IMR-90 (cell line): ENCODE results near the gene NUTM1. TPM values are rescaled to one million over a fixed set of nuclear protein-coding genes. Genes with fewer than 3 reads are reported as not detected.

Experiments used
- ATAC-seq: fragments of 200-7000 bp; cut with Tn5 transposase; 2 replicates; pipeline ENCODE4 v1.9.1; 2020; ENCODE audit warnings: low read depth, mild to moderate bottlenecking, moderate library complexity
- BruUV-seq: library from RNA; stranded (reverse); fragments of 400-500 nt; replicated peaks from 2 replicates; lab custom pipeline; 2021; lab: Mats Ljungman, UMichigan
- CTCF ChIA-PET: fragments of 300-600 bp; formaldehyde crosslinking; extraction: SDS; loops from one replicate; lab custom pipeline; 2021; ENCODE audit warnings: antibody characterized with exemption; lab: Yijun Ruan, JAX
- POLR2A ChIA-PET: fragments of 300-600 bp; sonication (Branson Sonifier 250); formaldehyde crosslinking; loops from one replicate; lab custom pipeline; 2022; ENCODE audit warnings: antibody characterized with exemption; ENCODE audit not compliant: unreplicated experiment; lab: Charles Lee
- DNase-seq: peaks from one replicate; pipeline ENCODE4 v3.0.0; 2013
- H2AFZ ChIP-seq: replicated peaks from 2 replicates; pipeline ENCODE3; 2013; ENCODE audit warnings: low read length, mild to moderate bottlenecking; ENCODE audit not compliant: poor library complexity
- H2AK5ac ChIP-seq: 2 replicates; pipeline ENCODE4 v1.6.1; 2013; ENCODE audit warnings: low read depth, low read length, inconsistent platforms
- H2AK9ac ChIP-seq: replicated peaks from 2 replicates; pipeline ENCODE3; 2013; ENCODE audit warnings: mild to moderate bottlenecking, low read depth, low read length, moderate library complexity; ENCODE audit not compliant: poor library complexity
- H2BK120ac ChIP-seq: 2 replicates; pipeline ENCODE4 v1.6.1; 2013; ENCODE audit warnings: low read depth, low read length, inconsistent platforms
- H2BK15ac ChIP-seq: 3 replicates; pipeline ENCODE4 v1.6.1; 2013; ENCODE audit warnings: low read depth, low read length, inconsistent platforms
- H2BK20ac ChIP-seq: 2 replicates; pipeline ENCODE4 v1.6.1; 2013; ENCODE audit warnings: low read depth, mild to moderate bottlenecking, inconsistent platforms, low read length, moderate library complexity
- H2BK5ac ChIP-seq: 2 replicates; pipeline ENCODE4 v1.6.1; 2013; ENCODE audit warnings: mild to moderate bottlenecking, low read depth, low read length, inconsistent platforms; ENCODE audit not compliant: poor library complexity, severe bottlenecking
- H3K14ac ChIP-seq: replicated peaks from 2 replicates; pipeline ENCODE4 v1.6.1; 2013; ENCODE audit warnings: low read depth, low read length, inconsistent platforms
- H3K18ac ChIP-seq: 2 replicates; pipeline ENCODE4 v1.6.1; 2013; ENCODE audit warnings: low read depth, low read length, control low read depth
- H3K23ac ChIP-seq: 2 replicates; pipeline ENCODE4 v1.6.1; 2013; ENCODE audit warnings: low read depth, low read length, inconsistent platforms
- H3K27ac ChIP-seq: 2 replicates; pipeline ENCODE4 v1.5.1; 2013; ENCODE audit warnings: mild to moderate bottlenecking, control low read depth, low read length; ENCODE audit not compliant: insufficient read depth
- H3K27me3 ChIP-seq: 2 replicates; pipeline ENCODE4 v1.6.1; 2013; ENCODE audit warnings: low read length; ENCODE audit not compliant: control insufficient read depth, insufficient read depth
- H3K36me3 ChIP-seq: 2 replicates; pipeline ENCODE4 v1.6.1; 2013; ENCODE audit warnings: low read length, mixed read lengths; ENCODE audit not compliant: control insufficient read depth, insufficient read depth
- H3K4ac ChIP-seq: 2 replicates; pipeline ENCODE4 v1.6.1; 2013; ENCODE audit warnings: low read depth, low read length, inconsistent platforms
- H3K4me1 ChIP-seq: 2 replicates; pipeline ENCODE4 v1.6.1; 2013; ENCODE audit warnings: low read length, mixed read lengths; ENCODE audit not compliant: control insufficient read depth, insufficient read depth
- H3K4me2 ChIP-seq: 2 replicates; pipeline ENCODE4 v1.6.1; 2013; ENCODE audit warnings: low read depth, mild to moderate bottlenecking, control low read depth, low read length, moderate library complexity
- H3K4me3 ChIP-seq: 2 replicates; pipeline ENCODE4 v1.5.1; 2013; ENCODE audit warnings: low read depth, mild to moderate bottlenecking, control low read depth, low read length, moderate library complexity; ENCODE audit not compliant: insufficient read depth
- H3K56ac ChIP-seq: 2 replicates; pipeline ENCODE4 v1.6.1; 2013; ENCODE audit warnings: low read length, inconsistent platforms; ENCODE audit not compliant: insufficient read depth; ENCODE audit errors: extremely low read depth
- H3K79me1 ChIP-seq, 2 experiments: 2 replicates each; pipeline ENCODE4 v1.6.1; 2013; ENCODE audit warnings: low read length in 2 of 2, inconsistent platforms in 1 of 2, low read depth in 1 of 2
- H3K9ac ChIP-seq: 2 replicates; pipeline ENCODE4 v1.6.1; 2013; ENCODE audit warnings: low read depth, low read length, control low read depth
- H3K9me1 ChIP-seq: 2 replicates; pipeline ENCODE4 v1.6.1; 2013; ENCODE audit warnings: low read length, inconsistent platforms; ENCODE audit not compliant: insufficient read depth
- H3K9me3 ChIP-seq: 2 replicates; pipeline ENCODE4 v1.6.1; 2013; ENCODE audit warnings: low read length; ENCODE audit not compliant: control insufficient read depth, insufficient read depth
- H4K20me1 ChIP-seq: 2 replicates; pipeline ENCODE4 v1.6.1; 2013; ENCODE audit warnings: low read length, inconsistent platforms; ENCODE audit not compliant: insufficient read depth
- H4K5ac ChIP-seq: 2 replicates; pipeline ENCODE4 v1.6.1; 2013; ENCODE audit warnings: mild to moderate bottlenecking, low read depth, low read length, control low read depth
- H4K8ac ChIP-seq, 2 experiments: 2 replicates each; pipeline ENCODE4 v1.6.1; 2013; ENCODE audit warnings: low read depth in 2 of 2, low read length in 2 of 2, control low read depth in 1 of 2, inconsistent platforms in 1 of 2
- H4K91ac ChIP-seq: 2 replicates; pipeline ENCODE4 v1.6.1; 2013; ENCODE audit warnings: low read depth, low read length, inconsistent platforms; ENCODE audit not compliant: insufficient read depth
- BHLHE40 ChIP-seq: fragments of 150-350 bp; IDR thresholded peaks from 2 replicates; pipeline ENCODE4 v1.6.1; 2016; ENCODE audit warnings: mild to moderate bottlenecking, low read depth, low read length
- CHD1 ChIP-seq: IDR thresholded peaks from 2 replicates; pipeline ENCODE4 v1.6.1; 2012; ENCODE audit warnings: low read depth, low read length, improper control_type of control experiment
- FOS ChIP-seq: fragments of 150-350 bp; IDR thresholded peaks from 2 replicates; pipeline ENCODE4 v1.6.1; 2016; ENCODE audit warnings: low read depth, low read length
- MAFK ChIP-seq: IDR thresholded peaks from 2 replicates; pipeline ENCODE4 v1.6.1; 2012; ENCODE audit warnings: low read depth, low read length, improper control_type of control experiment
- MAZ ChIP-seq: IDR thresholded peaks from 2 replicates; pipeline ENCODE4 v1.6.1; 2012; ENCODE audit warnings: low read depth, mild to moderate bottlenecking, low read length, improper control_type of control experiment, moderate library complexity, borderline replicate concordance
- MXI1 ChIP-seq: IDR thresholded peaks from 2 replicates; pipeline ENCODE4 v1.6.1; 2012; ENCODE audit warnings: low read depth, mild to moderate bottlenecking, low read length, moderate library complexity, borderline replicate concordance
- NFE2L2 ChIP-seq: fragments of 150-350 bp; IDR thresholded peaks from 2 replicates; pipeline ENCODE4 v1.6.1; 2016; ENCODE audit warnings: low read depth, mild to moderate bottlenecking, low read length
- POLR2A ChIP-seq: IDR thresholded peaks from 2 replicates; pipeline ENCODE4 v1.6.1; 2012; ENCODE audit warnings: mild to moderate bottlenecking, low read depth, low read length
- RAD21 ChIP-seq: IDR thresholded peaks from 2 replicates; pipeline ENCODE4 v1.6.1; 2012; ENCODE audit warnings: low read length, improper control_type of control experiment
- RCOR1 ChIP-seq: IDR thresholded peaks from 2 replicates; pipeline ENCODE4 v1.6.1; 2012; ENCODE audit warnings: mild to moderate bottlenecking, low read length, improper control_type of control experiment; ENCODE audit not compliant: insufficient replicate concordance
- RFX5 ChIP-seq: IDR thresholded peaks from 2 replicates; pipeline ENCODE4 v1.8.0; 2012; ENCODE audit warnings: low read depth, mild to moderate bottlenecking, low read length, moderate library complexity
- SMC3 ChIP-seq: fragments of 150-350 bp; IDR thresholded peaks from 2 replicates; pipeline ENCODE4 v1.6.1; 2016; ENCODE audit warnings: low read depth, mild to moderate bottlenecking, antibody characterized with exemption, low read length, moderate library complexity
- whole genome bisulfite sequencing, 2 experiments: methylation state at CpG; one replicate each; pipeline versions ENCODE4 v1.1.5 to v1.1.7; 2013; ENCODE audit warnings: missing lambda C conversion rate in 2 of 2; ENCODE audit not compliant: insufficient read length in 1 of 2; ENCODE audit errors: extremely low coverage in 2 of 2; 5-methylcytosine and 5-hydroxymethylcytosine counted together
- dilution Hi-C: fragments of 300-500 bp; cut with HindIII; formaldehyde crosslinking; loops from one replicate; pipeline ENCODE4 v1.14.3; 2018; ENCODE audit warnings: low sequenced_read_pairs; ENCODE audit not compliant: unreplicated experiment
- in situ Hi-C: fragments of 300-500 bp; cut with MboI; formaldehyde crosslinking; loops from 3 replicates; pipeline ENCODE4 v1.14.3; 2019; ENCODE audit warnings: low sequenced_read_pairs, inconsistent platforms, mixed read lengths
- intact Hi-C: fragments of 100-400 bp; cut with micrococcal nuclease; formaldehyde crosslinking; loops from 2 replicates; pipeline ENCODE4 v1.10.0; 2022
- polyA plus RNA-seq, 3 experiments: library from polyadenylated mRNA; depleted of rRNA; stranded (reverse); fragments of >200 nt; gene quantifications; 2 replicates each; pipeline ENCODE4 v1.2.3, GENCODE V29; 2012; ENCODE audit warnings: low replicate concordance in 1 of 3
- total RNA-seq: library from RNA; depleted of rRNA; stranded (reverse); fragments of >200 nt; gene quantifications from 2 replicates; pipeline ENCODE4 v1.2.3, GENCODE V29; 2012
- TF ChIP-seq, protein P1 (sequence below): fragments of 150-350 bp; IDR thresholded peaks from 2 replicates; pipeline ENCODE4 v1.6.1; 2017; ENCODE audit warnings: mild to moderate bottlenecking, antibody characterized with exemption, low read length, low read depth
- TF ChIP-seq, protein P2 (sequence below): conservative IDR thresholded peaks from 2 replicates; pipeline ENCODE4 v1.5.1; 2012; ENCODE audit warnings: mild to moderate bottlenecking, low read depth, low read length, improper control_type of control experiment

Gene NUTM1
- total and polyA plus RNA-seq, 2 of the 4 experiments (the other 2 are of a cell fraction): not detected

DNA sequence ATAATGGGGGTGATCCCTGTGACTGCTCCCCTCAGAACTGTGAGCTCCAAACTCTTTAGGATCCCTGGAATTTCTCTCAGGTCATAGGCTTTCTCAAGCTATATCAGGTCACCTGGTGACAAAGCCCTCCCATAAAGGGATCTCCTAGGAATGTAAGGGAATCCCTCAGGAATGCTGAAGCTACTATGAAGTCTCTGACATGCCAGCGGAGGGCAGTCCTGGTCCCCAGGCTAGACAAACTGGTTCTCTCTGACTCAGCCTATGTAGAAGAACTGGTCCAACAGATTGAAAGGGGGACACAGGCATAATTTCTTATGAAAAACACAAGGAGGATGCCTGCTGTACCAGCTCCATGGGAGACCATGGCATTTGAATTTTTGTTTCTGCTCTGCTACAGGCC, 17.2 kb downstream of the NUTM1 start:
- intact Hi-C loops (loop anchor here (10.0 kb wide), 1 partner anchor 295 kb away; no protein-coding TSS in a partner anchor), in situ Hi-C loops (loop anchor here (10.0 kb wide), 1 partner anchor 255 kb away; the partner anchor contains the start of genes EMC7 and PGBD4)

More for the DNA sequence above, 17.2 kb downstream of the NUTM1 start:
- ChIA-PET POLR2A (interaction anchor here (0.7 kb wide), 1 partner anchor 14 kb away, joined by 3 read pairs; no protein-coding TSS in a partner anchor), CTCF (no interaction called here)
- H2AFZ ChIP-seq: no peak overlapping the region
- H3K9me1 ChIP-seq: peaks cover 6% of the 10 kb centered on the region
- no peak overlapping the region for H3K56ac ChIP-seq
- no peak overlapping the region for H3K4me3 ChIP-seq
- H3K4me2 ChIP-seq: no peak overlapping the region
- H3K23ac ChIP-seq: no peak overlapping the region
- H2AK9ac ChIP-seq: no peak overlapping the region
- H3K14ac ChIP-seq: no peak overlapping the region
- H3K27ac ChIP-seq: no peak overlapping the region
- H3K79me1 ChIP-seq: peaks cover 8 to 13% of the 10 kb centered on the region in 2 experiments
- H4K91ac ChIP-seq: no peak overlapping the region
- no peak overlapping the region for H2BK5ac ChIP-seq
- WGBS, 2 experiments: no CpG with 5 or more reads among the region's 1 CpG
- no peak for ATAC-seq
- H2AK5ac ChIP-seq: no peak overlapping the region
- no TSS peak for BruUV-seq
- no peak overlapping the region for H3K4ac ChIP-seq
- no peak overlapping the region for H2BK15ac ChIP-seq
- 0 out of 2 replicates have a peak, but pooled peaks cover under 1% of the 10 kb centered on the region for H4K20me1 ChIP-seq
- peaks cover 36% of the 10 kb centered on the region for H3K36me3 ChIP-seq
- dilution Hi-C loops: no loop called here
- H4K5ac ChIP-seq: no peak overlapping the region
- no peak overlapping the region for H2BK120ac ChIP-seq
- H2BK20ac ChIP-seq: no peak overlapping the region
- no peak overlapping the region for H3K9ac ChIP-seq
- H3K4me1 ChIP-seq: no peaks in the 10 kb centered on the region
- no peak overlapping the region for H3K18ac ChIP-seq
- no peaks in the 10 kb centered on the region for H3K27me3 ChIP-seq
- no peak for DNase-seq
- TF ChIP-seq SMC3 (no peak), MAFK (no peak), FOS (no peak), BHLHE40 (no peak), POLR2A (no peak), MAZ (no peak), CHD1 (no peak), RCOR1 (no peak), RFX5 (no peak), MXI1 (no peak), RAD21 (no peak), NFE2L2 (no peak)
- TF ChIP-seq, protein P1, sequence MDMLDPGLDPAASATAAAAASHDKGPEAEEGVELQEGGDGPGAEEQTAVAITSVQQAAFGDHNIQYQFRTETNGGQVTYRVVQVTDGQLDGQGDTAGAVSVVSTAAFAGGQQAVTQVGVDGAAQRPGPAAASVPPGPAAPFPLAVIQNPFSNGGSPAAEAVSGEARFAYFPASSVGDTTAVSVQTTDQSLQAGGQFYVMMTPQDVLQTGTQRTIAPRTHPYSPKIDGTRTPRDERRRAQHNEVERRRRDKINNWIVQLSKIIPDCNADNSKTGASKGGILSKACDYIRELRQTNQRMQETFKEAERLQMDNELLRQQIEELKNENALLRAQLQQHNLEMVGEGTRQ: no peak
- TF ChIP-seq, protein P2, sequence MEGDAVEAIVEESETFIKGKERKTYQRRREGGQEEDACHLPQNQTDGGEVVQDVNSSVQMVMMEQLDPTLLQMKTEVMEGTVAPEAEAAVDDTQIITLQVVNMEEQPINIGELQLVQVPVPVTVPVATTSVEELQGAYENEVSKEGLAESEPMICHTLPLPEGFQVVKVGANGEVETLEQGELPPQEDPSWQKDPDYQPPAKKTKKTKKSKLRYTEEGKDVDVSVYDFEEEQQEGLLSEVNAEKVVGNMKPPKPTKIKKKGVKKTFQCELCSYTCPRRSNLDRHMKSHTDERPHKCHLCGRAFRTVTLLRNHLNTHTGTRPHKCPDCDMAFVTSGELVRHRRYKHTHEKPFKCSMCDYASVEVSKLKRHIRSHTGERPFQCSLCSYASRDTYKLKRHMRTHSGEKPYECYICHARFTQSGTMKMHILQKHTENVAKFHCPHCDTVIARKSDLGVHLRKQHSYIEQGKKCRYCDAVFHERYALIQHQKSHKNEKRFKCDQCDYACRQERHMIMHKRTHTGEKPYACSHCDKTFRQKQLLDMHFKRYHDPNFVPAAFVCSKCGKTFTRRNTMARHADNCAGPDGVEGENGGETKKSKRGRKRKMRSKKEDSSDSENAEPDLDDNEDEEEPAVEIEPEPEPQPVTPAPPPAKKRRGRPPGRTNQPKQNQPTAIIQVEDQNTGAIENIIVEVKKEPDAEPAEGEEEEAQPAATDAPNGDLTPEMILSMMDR: no peak
- no peaks in the 10 kb centered on the region for H3K9me3 ChIP-seq
- no peak overlapping the region for H4K8ac ChIP-seq
